Mesendoderm (in vitro differentiated cells): ENCODE results near the gene PHIP.

Experiments used
- DNase-seq: peaks from one replicate; pipeline ENCODE4 v3.0.0; 2013
- H2AK5ac ChIP-seq: 2 replicates; pipeline ENCODE4 v1.6.1; 2013; ENCODE audit warnings: low read length, inconsistent platforms
- H2BK120ac ChIP-seq: 2 replicates; pipeline ENCODE4 v1.6.1; 2013; ENCODE audit warnings: low read depth, mild to moderate bottlenecking, low read length, moderate library complexity, mixed read lengths
- H2BK15ac ChIP-seq: replicated peaks from 2 replicates; pipeline ENCODE4 v1.6.1; 2013; ENCODE audit warnings: low read depth, mild to moderate bottlenecking, moderate library complexity
- H2BK5ac ChIP-seq: 2 replicates; pipeline ENCODE4 v1.6.1; 2013; ENCODE audit warnings: low read length, inconsistent platforms
- H3K18ac ChIP-seq: 2 replicates; pipeline ENCODE4 v1.6.1; 2013; ENCODE audit warnings: mild to moderate bottlenecking, low read length, mixed read lengths
- H3K23ac ChIP-seq: one replicate; pipeline ENCODE4 v1.6.1; 2013; ENCODE audit warnings: low read length
- H3K27ac ChIP-seq: 2 replicates; pipeline ENCODE4 v1.5.1; 2013; ENCODE audit warnings: low read depth, mild to moderate bottlenecking, inconsistent platforms, low read length, moderate library complexity
- H3K27me3 ChIP-seq: 2 replicates; pipeline ENCODE4 v1.6.1; 2013; ENCODE audit warnings: low read length, control low read depth, mild to moderate bottlenecking, inconsistent platforms; ENCODE audit not compliant: insufficient read depth, poor library complexity
- H3K36me3 ChIP-seq: 2 replicates; pipeline ENCODE4 v1.6.1; 2013; ENCODE audit warnings: low read length, inconsistent platforms; ENCODE audit not compliant: control insufficient read depth, insufficient read depth
- H3K4ac ChIP-seq: one replicate; pipeline ENCODE4 v1.6.1; 2013; ENCODE audit warnings: low read depth, mild to moderate bottlenecking, low read length, moderate library complexity
- H3K4me1 ChIP-seq: 2 replicates; pipeline ENCODE4 v1.6.1; 2013; ENCODE audit warnings: low read depth, low read length, inconsistent platforms; ENCODE audit not compliant: control insufficient read depth
- H3K4me2 ChIP-seq: 2 replicates; pipeline ENCODE4 v1.6.1; 2013; ENCODE audit warnings: low read length
- H3K4me3 ChIP-seq: 2 replicates; pipeline ENCODE4 v1.5.1; 2013; ENCODE audit warnings: mild to moderate bottlenecking, low read length
- H3K56ac ChIP-seq: one replicate; pipeline ENCODE4 v1.6.1; 2013; ENCODE audit warnings: low read length
- H3K79me1 ChIP-seq: 2 replicates; pipeline ENCODE4 v1.6.1; 2013; ENCODE audit warnings: low read length, inconsistent platforms
- H3K79me2 ChIP-seq: 2 replicates; pipeline ENCODE4 v1.6.1; 2013; ENCODE audit warnings: mild to moderate bottlenecking, low read length; ENCODE audit not compliant: control insufficient read depth, insufficient read depth
- H3K9ac ChIP-seq: 2 replicates; pipeline ENCODE4 v1.6.1; 2013; ENCODE audit warnings: low read length, inconsistent platforms
- H4K5ac ChIP-seq: one replicate; pipeline ENCODE4 v1.6.1; 2013; ENCODE audit warnings: low read length
- H4K8ac ChIP-seq: one replicate; pipeline ENCODE4 v1.6.1; 2013; ENCODE audit warnings: low read depth, mild to moderate bottlenecking, control low read depth, low read length, moderate library complexity
- WGBS: extraction: QIAGEN DNeasy Blood & Tissue Kit; methylation state at CpG from one replicate; pipeline ENCODE4 v1.1.7; 2013; ENCODE audit warnings: low lambda C conversion rate, missing lambda C conversion rate; ENCODE audit not compliant: insufficient coverage; ENCODE audit errors: extremely low coverage; 5-methylcytosine and 5-hydroxymethylcytosine counted together

The PHIP gene

DNA sequence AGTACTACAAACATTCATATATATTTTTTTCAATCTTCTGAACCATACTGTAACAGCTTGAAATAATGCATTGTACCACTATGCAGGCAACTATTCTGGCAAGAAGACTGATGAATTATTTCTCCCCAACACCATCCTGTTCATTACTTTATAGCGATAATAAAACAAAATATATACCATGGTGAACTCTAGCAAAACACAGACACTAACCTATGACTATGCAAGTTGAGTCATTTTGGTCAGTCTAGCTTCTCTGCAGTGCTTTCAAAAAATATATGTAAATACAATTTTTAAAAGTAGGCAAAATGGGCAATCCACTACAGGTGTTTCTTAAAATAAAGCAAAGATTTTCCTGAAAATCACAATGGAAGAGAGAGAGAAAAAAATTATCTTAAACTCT lies 20.3 kb downstream of the PHIP start:
- Histone ChIP-seq H3K23ac (no peak overlapping the region), H3K79me1 (peaks cover 3% of the 10 kb centered on the region), H3K4ac (no peak overlapping the region), H3K27me3 (no peaks in the 10 kb centered on the region), H3K18ac (no peak overlapping the region), H3K79me2 (peaks cover 3% of the 10 kb centered on the region), H3K56ac (no peak overlapping the region), H3K4me3 (no peak overlapping the region), H2BK15ac (no peak overlapping the region), H4K8ac (no peak overlapping the region), H2AK5ac (no peak overlapping the region), H3K4me2 (no peak overlapping the region), H3K9ac (no peak overlapping the region), H2BK5ac (no peak overlapping the region), H3K4me1 (no peaks in the 10 kb centered on the region), H4K5ac (no peak overlapping the region), H3K36me3 (peaks cover 2% of the 10 kb centered on the region), H3K27ac (no peak overlapping the region), H2BK120ac (no peak overlapping the region)
- no peak for DNase-seq
- WGBS = no CpG with 5 or more reads among the region's 1 CpG

DNA sequence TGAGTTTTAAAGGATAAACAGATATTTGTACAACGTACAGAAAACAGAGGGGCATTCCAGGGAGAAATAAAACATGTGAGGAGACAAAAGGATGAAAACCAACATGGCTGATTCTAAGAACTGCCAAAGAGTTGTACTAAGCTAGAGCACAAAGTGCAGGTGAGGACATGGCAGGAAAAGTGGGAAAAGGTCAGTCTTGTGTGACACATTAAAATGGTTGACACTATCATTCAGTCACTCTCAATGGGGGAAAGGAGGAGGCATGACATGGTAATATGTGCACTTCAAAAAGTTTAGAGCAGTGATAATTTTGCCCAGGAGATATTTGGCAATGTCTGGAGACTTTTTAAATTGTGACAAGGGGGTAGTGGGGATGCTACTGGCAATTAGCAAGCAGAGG lies 21.8 kb downstream of the PHIP start:
- Histone ChIP-seq H3K27ac (no peak overlapping the region), H3K4me3 (no peak overlapping the region), H3K4me2 (no peak overlapping the region), H3K4ac (no peak overlapping the region), H3K56ac (no peak overlapping the region), H2BK120ac (no peak overlapping the region), H4K5ac (no peak overlapping the region), H3K36me3 (peaks cover 2% of the 10 kb centered on the region), H3K23ac (no peak overlapping the region), H3K4me1 (no peaks in the 10 kb centered on the region), H2BK5ac (no peak overlapping the region), H3K18ac (no peak overlapping the region), H4K8ac (no peak overlapping the region), H2AK5ac (no peak overlapping the region), H3K9ac (no peak overlapping the region), H3K79me2 (peaks cover 1% of the 10 kb centered on the region), H3K27me3 (no peaks in the 10 kb centered on the region), H2BK15ac (no peak overlapping the region), H3K79me1 (peaks cover 2% of the 10 kb centered on the region)
- WGBS = no CpG with 5 or more reads among the region's 1 CpG
- DNase-seq = no peak

DNA sequence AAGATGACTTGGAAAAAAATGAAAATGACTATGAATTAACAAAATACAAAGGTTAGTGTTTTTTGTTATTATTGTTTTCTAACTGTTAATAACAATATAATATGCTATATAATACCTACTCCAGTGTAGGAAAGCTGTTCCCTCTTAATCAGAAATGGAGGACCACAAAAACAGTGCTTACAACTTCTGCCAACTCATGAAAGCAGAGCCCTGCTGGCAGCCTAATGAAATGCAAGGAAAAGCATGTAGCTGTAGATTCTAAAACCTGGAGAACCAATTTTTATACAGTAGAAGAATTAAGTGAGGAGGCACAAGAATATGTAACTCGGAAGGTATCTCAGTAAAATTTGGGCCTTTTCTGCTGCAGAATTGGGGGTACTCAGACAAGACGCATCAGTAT lies 29.4 kb downstream of the PHIP start:
- WGBS = no CpG with 5 or more reads among the region's 2 CpGs
- no peaks in the 10 kb centered on the region for H3K27me3 ChIP-seq
- H2BK15ac ChIP-seq = no peak overlapping the region
- no peak overlapping the region for H3K23ac ChIP-seq
- no peak overlapping the region for H3K4ac ChIP-seq
- DNase-seq = peak; percentile 71
- peaks cover 2% of the 10 kb centered on the region for H3K4me1 ChIP-seq
- H3K36me3 ChIP-seq = no peaks in the 10 kb centered on the region
- H4K8ac ChIP-seq = no peak overlapping the region
- no peak overlapping the region for H3K4me3 ChIP-seq
- no peak overlapping the region for H3K18ac ChIP-seq
- H3K56ac ChIP-seq = no peak overlapping the region
- no peaks in the 10 kb centered on the region for H3K79me1 ChIP-seq
- H2BK5ac ChIP-seq = no peak overlapping the region
- no peak overlapping the region for H3K9ac ChIP-seq
- no peaks in the 10 kb centered on the region for H3K79me2 ChIP-seq
- H3K4me2 ChIP-seq = no peak overlapping the region
- H2AK5ac ChIP-seq = no peak overlapping the region
- no peak overlapping the region for H2BK120ac ChIP-seq
- H4K5ac ChIP-seq = no peak overlapping the region
- H3K27ac ChIP-seq = no peak overlapping the region

DNA sequence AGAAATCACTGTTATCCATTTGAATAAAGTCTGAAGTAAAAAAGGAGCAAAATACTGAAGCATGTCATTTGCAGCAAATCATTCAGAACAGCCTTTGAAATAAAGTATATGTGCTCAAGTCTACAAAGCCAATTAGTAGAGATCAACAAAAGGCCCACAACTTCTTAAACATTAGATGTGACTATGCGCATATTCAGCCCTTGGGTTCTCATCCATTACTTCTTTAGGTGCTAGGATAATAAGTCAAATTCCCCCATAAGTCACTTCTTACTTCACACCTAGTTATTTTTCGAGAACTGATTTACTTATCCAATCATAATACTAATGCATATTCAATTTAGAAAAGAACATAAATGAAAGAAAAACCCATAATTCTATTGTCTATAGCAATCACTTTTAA lies 31.0 kb downstream of the PHIP start:
- Histone ChIP-seq H2BK15ac (no peak overlapping the region), H4K5ac (no peak overlapping the region), H3K4me3 (no peak overlapping the region), H2BK120ac (no peak overlapping the region), H4K8ac (no peak overlapping the region), H3K36me3 (no peaks in the 10 kb centered on the region), H3K27me3 (no peaks in the 10 kb centered on the region), H3K23ac (no peak overlapping the region), H2AK5ac (no peak overlapping the region), H3K9ac (no peak overlapping the region), H3K79me2 (no peaks in the 10 kb centered on the region), H3K4me2 (no peak overlapping the region), H3K79me1 (no peaks in the 10 kb centered on the region), H3K18ac (no peak overlapping the region), H3K27ac (no peak overlapping the region), H3K4ac (no peak overlapping the region), H2BK5ac (no peak overlapping the region), H3K4me1 (peaks cover 2% of the 10 kb centered on the region), H3K56ac (no peak overlapping the region)
- WGBS = no CpG with 5 or more reads among the region's 2 CpGs
- peak; percentile 33 for DNase-seq

DNA sequence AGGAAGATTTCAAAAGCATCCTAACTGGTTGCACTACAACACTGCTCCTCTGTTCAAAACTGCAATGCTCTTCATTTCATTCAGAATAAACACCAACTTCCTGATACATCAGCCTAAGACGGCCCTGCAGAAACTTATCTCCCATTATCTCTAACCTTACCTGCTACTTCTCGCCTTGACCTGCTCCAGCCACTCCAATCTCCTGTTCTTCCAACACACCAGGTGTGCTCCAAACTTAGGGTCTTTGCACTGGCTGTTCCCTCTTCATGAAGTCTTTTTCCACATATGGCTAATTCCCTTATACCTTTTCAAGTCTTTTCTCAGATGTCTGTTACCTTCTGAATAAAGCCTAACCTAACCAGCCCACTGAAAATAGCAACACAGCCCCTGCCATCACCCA lies 32.1 kb downstream of the PHIP start:
- Histone ChIP-seq H3K27me3 (no peaks in the 10 kb centered on the region), H2BK15ac (no peak overlapping the region), H3K23ac (no peak overlapping the region), H3K56ac (no peak overlapping the region), H3K4me3 (no peak overlapping the region), H2AK5ac (no peak overlapping the region), H4K5ac (no peak overlapping the region), H3K4me1 (peaks cover 2% of the 10 kb centered on the region), H2BK5ac (no peak overlapping the region), H3K36me3 (no peaks in the 10 kb centered on the region), H3K79me2 (no peaks in the 10 kb centered on the region), H3K4me2 (no peak overlapping the region), H3K79me1 (no peaks in the 10 kb centered on the region), H3K9ac (no peak overlapping the region), H2BK120ac (no peak overlapping the region), H4K8ac (no peak overlapping the region), H3K27ac (no peak overlapping the region), H3K18ac (no peak overlapping the region), H3K4ac (no peak overlapping the region)
- no CpG with 5 or more reads among the region's 2 CpGs for WGBS
- peak; percentile 48 for DNase-seq

DNA sequence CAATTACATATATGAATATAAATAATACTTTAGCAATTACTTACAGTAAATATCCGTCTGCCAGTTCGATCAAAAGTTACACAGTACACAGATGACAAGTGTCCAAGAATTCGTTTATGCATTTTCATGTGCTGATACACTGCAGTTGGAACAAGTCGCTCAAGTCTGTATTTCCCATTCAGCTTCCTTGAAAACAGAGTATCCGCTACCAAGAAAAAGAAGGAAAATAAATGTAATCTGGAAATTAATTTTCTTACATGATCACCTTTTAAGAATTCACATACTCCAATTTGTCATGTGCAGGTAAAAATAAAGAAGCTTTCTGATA lies 35.3 kb downstream of the PHIP start:
- Histone ChIP-seq H3K4ac (no peak overlapping the region), H3K4me2 (no peak overlapping the region), H3K4me1 (peaks cover 2% of the 10 kb centered on the region), H2BK120ac (no peak overlapping the region), H3K79me1 (no peaks in the 10 kb centered on the region), H2AK5ac (no peak overlapping the region), H3K4me3 (no peak overlapping the region), H3K79me2 (no peaks in the 10 kb centered on the region), H3K18ac (no peak overlapping the region), H2BK15ac (no peak overlapping the region), H4K8ac (no peak overlapping the region), H3K23ac (no peak overlapping the region), H3K9ac (no peak overlapping the region), H3K27ac (no peak overlapping the region), H3K27me3 (no peaks in the 10 kb centered on the region), H2BK5ac (no peak overlapping the region), H3K56ac (no peak overlapping the region), H3K36me3 (no peaks in the 10 kb centered on the region), H4K5ac (no peak overlapping the region)
- no CpG with 5 or more reads among the region's 5 CpGs for WGBS
- DNase-seq = no peak
